ENCODE results near the gene KRTAP6-2. TPM values are rescaled to one million over a fixed set of nuclear protein-coding genes. Genes with fewer than 3 reads are reported as not detected.

KRTAP6-2 gene
- total RNA-seq, 1 experiment from 2014 or later = not detected

DNA sequence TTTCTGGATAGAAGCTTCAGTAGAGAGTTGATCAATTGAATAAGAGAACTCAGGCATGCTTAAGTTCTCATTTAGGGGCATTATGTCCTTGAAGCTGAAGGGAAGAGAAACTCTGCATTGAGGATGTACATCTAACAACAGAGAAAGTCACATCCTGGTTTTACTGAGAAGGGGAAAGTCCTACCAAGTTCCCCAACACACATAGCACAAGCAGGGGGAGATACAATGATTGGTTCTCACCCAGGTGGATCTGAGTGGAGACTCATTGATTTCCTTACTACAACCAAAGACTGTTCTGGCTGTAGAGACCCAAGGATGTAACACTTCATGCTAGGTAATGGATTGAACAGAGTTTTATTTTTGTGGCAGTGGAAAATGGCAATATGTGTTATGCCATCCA, 16.5 kb upstream of the KRTAP6-2 start:
- BruUV-seq (replicated peaks) = no TSS peak
- H3K9me3 Mint-ChIP-seq (ENCODE audit: unreplicated experiment) = peaks cover 8% of the 10 kb centered on the region

DNA sequence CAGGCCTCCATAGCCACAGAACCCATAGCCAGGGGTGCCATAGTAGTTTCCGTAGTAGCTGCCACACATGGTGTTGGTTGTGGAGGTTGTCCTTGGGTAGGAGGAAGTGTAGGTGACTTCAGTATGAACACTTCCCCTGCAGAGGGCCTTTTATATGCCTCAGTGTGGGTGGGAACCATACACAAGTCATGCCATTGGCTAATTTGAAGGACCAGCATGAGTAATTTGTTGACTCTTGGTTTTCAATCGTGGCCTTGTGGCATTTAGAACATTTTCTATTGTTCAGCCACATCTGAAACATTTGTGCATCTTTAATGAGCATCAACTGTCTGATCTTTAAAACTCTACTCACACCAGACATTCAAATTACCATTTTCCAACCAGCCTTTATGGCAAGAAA, 15.1 kb upstream of the KRTAP6-2 start, which contains the start of gene KRTAP6-1:
Gene KRTAP6-1, minus strand, starts transcription at position 95 of the 400 bp plus-strand sequence. Its CDS starts 26 bp downstream, at position 69.
- no peaks in the 10 kb centered on the region for H3K27me3 ChIP-seq (replicated peaks; ENCODE audit: control insufficient read depth, insufficient read depth, low read length)
- Mint-ChIP-seq H3K27me3 (ENCODE audit: insufficient read depth, unreplicated experiment) (no peaks in the 10 kb centered on the region), H3K4me1 (ENCODE audit: low read depth, unreplicated experiment) (no peaks in the 10 kb centered on the region), H3K9me3 (ENCODE audit: unreplicated experiment) (peaks cover 8% of the 10 kb centered on the region), H3K27ac (ENCODE audit: unreplicated experiment) (no peak within 1 kb of the TSS), H3K4me3 (ENCODE audit: unreplicated experiment) (no peak within 1 kb of the TSS), H3K36me3 (ENCODE audit: insufficient read depth, unreplicated experiment) (no peaks in the 10 kb centered on the region)
- CTCF ChIA-PET = no interaction called here
- intact Hi-C loops (cut with micrococcal nuclease; ENCODE audit: unreplicated experiment) = no loop called here
- no peaks in the 10 kb centered on the region for H3K36me3 ChIP-seq (ENCODE audit: control insufficient read depth, insufficient read depth, low read length)
- H3K4me3 ChIP-seq (ENCODE audit: low read depth, low read length) = no peak within 1 kb of the TSS
- H3K9me3 ChIP-seq = no peaks in the 10 kb centered on the region
- H3K4me1 ChIP-seq = no peaks in the 10 kb centered on the region
- BruUV-seq (replicated peaks) = no TSS peak
- POLR2A ChIA-PET = no interaction called here
- DNase-seq = no peak
- TF ChIP-seq, protein P1, sequence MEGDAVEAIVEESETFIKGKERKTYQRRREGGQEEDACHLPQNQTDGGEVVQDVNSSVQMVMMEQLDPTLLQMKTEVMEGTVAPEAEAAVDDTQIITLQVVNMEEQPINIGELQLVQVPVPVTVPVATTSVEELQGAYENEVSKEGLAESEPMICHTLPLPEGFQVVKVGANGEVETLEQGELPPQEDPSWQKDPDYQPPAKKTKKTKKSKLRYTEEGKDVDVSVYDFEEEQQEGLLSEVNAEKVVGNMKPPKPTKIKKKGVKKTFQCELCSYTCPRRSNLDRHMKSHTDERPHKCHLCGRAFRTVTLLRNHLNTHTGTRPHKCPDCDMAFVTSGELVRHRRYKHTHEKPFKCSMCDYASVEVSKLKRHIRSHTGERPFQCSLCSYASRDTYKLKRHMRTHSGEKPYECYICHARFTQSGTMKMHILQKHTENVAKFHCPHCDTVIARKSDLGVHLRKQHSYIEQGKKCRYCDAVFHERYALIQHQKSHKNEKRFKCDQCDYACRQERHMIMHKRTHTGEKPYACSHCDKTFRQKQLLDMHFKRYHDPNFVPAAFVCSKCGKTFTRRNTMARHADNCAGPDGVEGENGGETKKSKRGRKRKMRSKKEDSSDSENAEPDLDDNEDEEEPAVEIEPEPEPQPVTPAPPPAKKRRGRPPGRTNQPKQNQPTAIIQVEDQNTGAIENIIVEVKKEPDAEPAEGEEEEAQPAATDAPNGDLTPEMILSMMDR (IDR thresholded peaks at IDR 0.05; ENCODE audit: insufficient read depth in 1 of 2, low read depth in 1 of 2, low read length in 1 of 2, severe bottlenecking in 1 of 2, unreplicated experiment in 1 of 2) = no peak

More for the DNA sequence above, 16.5 kb upstream of the KRTAP6-2 start:
- no peaks in the 10 kb centered on the region for H3K27me3 ChIP-seq (replicated peaks; ENCODE audit: control insufficient read depth, insufficient read depth, low read length)
- H3K4me1 ChIP-seq = no peaks in the 10 kb centered on the region
- no peaks in the 10 kb centered on the region for H3K36me3 Mint-ChIP-seq (ENCODE audit: insufficient read depth, unreplicated experiment)
- no peaks in the 10 kb centered on the region for H3K36me3 ChIP-seq (ENCODE audit: control insufficient read depth, insufficient read depth, low read length)
- TF ChIP-seq, protein P1 (IDR thresholded peaks at IDR 0.05; ENCODE audit: insufficient read depth in 1 of 2, low read depth in 1 of 2, low read length in 1 of 2, severe bottlenecking in 1 of 2, unreplicated experiment in 1 of 2) = no peak
- H3K4me1 Mint-ChIP-seq (ENCODE audit: low read depth, unreplicated experiment) = no peaks in the 10 kb centered on the region
- H3K9me3 ChIP-seq = no peaks in the 10 kb centered on the region
- ChIA-PET CTCF (no interaction called here), POLR2A (no interaction called here)
- no peaks in the 10 kb centered on the region for H3K27me3 Mint-ChIP-seq (ENCODE audit: insufficient read depth, unreplicated experiment)
- H3K27ac Mint-ChIP-seq (ENCODE audit: unreplicated experiment) = no peak overlapping the region
- no peak for DNase-seq
- H3K4me3 ChIP-seq (ENCODE audit: low read depth, low read length) = no peak overlapping the region
- H3K4me3 Mint-ChIP-seq (ENCODE audit: unreplicated experiment) = no peak overlapping the region
- intact Hi-C loops (cut with micrococcal nuclease; ENCODE audit: unreplicated experiment) = no loop called here

DNA sequence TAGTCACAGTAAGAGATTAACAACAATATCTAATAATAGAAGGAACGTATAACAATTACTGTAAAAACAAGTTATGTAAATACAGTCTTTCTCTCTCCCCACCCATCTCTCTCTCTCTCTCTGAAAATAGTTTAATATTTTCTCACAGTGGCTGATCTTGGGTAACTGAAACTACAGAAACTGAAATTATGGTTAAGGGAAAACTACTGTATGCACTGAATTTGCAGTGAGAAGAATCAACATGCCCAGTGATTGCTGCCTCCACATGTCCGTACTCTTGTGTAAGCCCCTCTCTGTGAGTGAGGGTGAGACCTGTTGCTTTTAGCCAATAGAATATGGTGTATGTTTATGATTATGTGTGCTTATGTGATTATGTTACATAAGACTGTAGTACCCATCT, 13.4 kb upstream of the KRTAP6-2 start:
- ChIA-PET POLR2A (no interaction called here), CTCF (no interaction called here)
- no peaks in the 10 kb centered on the region for H3K27me3 Mint-ChIP-seq (ENCODE audit: insufficient read depth, unreplicated experiment)
- no peak for DNase-seq
- Histone ChIP-seq H3K36me3 (ENCODE audit: control insufficient read depth, insufficient read depth, low read length) (no peaks in the 10 kb centered on the region), H3K27me3 (replicated peaks; ENCODE audit: control insufficient read depth, insufficient read depth, low read length) (no peaks in the 10 kb centered on the region), H3K9me3 (no peaks in the 10 kb centered on the region), H3K4me1 (no peaks in the 10 kb centered on the region), H3K4me3 (ENCODE audit: low read depth, low read length) (no peak overlapping the region)
- TF ChIP-seq, protein P1 (IDR thresholded peaks at IDR 0.05; ENCODE audit: insufficient read depth in 1 of 2, low read depth in 1 of 2, low read length in 1 of 2, severe bottlenecking in 1 of 2, unreplicated experiment in 1 of 2) = no peak
- H3K27ac Mint-ChIP-seq (ENCODE audit: unreplicated experiment) = no peak overlapping the region
- no peak overlapping the region for H3K4me3 Mint-ChIP-seq (ENCODE audit: unreplicated experiment)
- BruUV-seq (replicated peaks) = no TSS peak
- H3K36me3 Mint-ChIP-seq (ENCODE audit: insufficient read depth, unreplicated experiment) = no peaks in the 10 kb centered on the region
- H3K9me3 Mint-ChIP-seq (ENCODE audit: unreplicated experiment) = peaks cover 8% of the 10 kb centered on the region
- no peaks in the 10 kb centered on the region for H3K4me1 Mint-ChIP-seq (ENCODE audit: low read depth, unreplicated experiment)
- intact Hi-C loops (cut with micrococcal nuclease; ENCODE audit: unreplicated experiment) = no loop called here
